ENCODE measurements around the gene C1orf232.

C1orf232 gene

GRCh38 chr1:26175346-26175745, 6.6 kb upstream of the C1orf232 start:
- DNase-seq = no peak

- no peak for DNase-seq
These were observed 2.6 kb upstream of the C1orf232 start, which contains the start of gene ZNF593OS for GRCh38 chr1:26171084-26172072. Gene ZNF593OS (minus strand): TSS chr1:26171832. CDS start chr1:26171661, 171 bp downstream.

DNA sequence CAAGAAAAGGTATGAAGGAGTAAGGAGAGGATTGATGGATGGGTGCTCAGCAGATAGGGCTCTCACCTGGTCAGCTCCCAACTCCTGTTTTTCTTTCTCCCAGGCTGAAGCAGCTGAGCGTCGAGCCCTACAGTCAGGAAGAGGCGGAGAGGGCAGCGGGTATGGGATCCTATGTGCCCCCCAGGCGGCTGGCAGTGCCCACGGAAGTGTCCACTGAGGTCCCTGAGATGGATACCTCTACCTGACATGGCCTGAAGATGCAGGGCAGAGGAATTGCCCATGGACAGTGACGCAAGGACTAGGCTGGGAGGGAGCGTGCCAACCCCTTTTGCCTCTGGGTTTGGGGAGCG, 1.7 kb upstream of the C1orf232 start:
- DNase-seq = no peak

DNA sequence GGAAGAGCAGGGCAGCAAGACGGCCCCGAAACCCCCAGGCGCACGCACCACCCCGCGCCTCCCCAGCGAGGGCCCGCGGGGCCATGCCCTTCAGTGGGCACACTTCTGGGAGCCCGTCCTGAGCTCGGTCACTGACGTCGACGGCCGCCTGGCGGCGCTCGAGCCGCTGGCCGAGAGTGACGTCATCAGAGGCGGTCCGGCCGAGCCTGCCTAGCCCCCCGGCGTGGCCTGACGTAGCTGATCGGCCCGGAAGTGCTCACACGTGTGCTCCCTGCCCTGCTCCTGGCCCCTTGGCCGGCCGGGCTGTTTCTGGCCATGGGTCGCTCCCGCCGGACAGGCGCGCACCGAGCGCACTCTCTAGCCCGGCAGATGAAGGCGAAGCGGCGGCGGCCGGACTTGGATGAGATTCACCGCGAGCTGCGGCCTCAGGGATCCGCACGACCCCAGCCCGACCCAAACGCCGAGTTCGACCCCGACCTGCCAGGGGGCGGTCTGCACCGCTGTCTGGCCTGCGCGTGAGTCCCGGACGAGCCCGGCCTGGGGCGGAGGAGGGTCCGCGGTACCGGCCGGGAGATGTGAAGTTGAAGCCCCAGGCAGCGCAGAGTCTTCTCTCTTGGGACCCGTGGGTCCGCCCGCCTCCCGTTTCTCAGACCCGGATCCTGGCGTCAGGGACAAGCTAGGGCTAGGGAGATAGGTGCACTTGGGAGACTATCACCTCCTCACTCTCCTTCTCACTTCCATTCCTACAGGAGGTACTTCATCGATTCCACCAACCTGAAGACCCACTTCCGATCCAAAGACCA, 1.1 kb upstream of the C1orf232 start, which contains the start of gene ZNF593:
Gene ZNF593 (plus strand): TSS at position 240 of the 803 bp plus-strand sequence. CDS start 76 bp downstream, at position 316.
- DNase-seq = peak; percentile 89

DNA sequence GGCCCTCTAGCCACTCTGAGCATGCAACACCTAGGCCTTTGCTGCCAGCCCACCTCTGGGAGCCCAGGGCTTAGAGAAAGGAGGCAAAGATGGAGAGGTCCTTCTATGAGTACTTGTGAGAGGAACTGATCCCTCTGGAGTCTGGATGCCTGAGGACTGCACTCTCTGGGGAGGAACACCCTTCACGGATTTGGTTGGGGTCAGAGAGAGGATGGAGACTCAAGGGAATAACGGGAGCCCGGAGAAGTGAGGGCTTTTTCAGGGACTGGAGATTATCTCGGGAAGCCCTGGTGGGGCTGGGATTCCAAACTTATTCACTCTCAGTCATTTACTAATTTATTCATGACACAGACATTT, 413 bp upstream of the C1orf232 start:
- no peak for DNase-seq

GRCh38 chr1:26166719-26167281, 2.0 kb downstream of the C1orf232 start:
- DNase-seq = no peak

- no peak for DNase-seq
These were observed 3.6 kb downstream of the C1orf232 start for GRCh38 chr1:26164861-26165842.

DNA sequence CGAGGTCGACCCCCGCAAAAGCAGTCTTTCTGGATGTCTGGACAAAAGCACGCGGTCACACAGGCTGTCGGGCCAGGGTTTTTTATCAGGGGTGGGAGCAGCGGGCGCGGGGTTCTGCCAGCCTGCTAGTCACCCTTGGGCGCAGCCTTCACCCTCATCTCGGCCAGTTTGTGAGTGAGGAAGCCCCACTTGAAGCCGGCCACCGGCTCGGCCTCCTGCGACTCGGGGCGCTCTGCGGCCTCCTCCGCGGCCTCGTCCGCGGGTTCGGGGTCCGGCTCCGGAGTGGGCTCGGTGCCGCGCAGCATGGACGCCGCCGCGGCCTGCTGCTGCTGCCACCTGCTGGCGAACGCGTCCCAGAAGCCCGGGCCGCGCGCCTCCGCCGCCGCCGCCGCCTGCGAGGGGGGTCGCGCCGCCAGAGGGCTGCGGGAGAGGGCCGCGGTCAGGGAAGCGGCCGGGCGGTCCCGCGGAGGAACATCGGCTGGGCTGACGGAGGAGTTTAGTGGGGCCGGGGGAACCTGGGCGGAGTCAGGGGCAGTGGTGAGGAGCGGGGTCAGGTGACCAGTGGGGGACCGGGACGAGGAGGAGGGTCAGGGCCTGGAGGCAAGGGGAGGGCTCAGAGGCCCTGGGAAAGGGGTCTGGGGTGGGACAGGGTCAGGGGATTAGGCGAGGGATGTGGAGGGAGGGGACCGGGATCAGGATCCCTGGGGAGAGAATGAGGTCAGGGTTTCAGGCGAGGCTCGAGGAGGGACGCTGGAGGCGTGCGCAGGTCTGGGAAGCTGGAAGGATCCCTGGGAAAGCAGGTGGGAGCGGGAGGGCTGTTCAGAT, 4.5 kb downstream of the C1orf232 start:
- DNase-seq = peak; percentile 50

DNA sequence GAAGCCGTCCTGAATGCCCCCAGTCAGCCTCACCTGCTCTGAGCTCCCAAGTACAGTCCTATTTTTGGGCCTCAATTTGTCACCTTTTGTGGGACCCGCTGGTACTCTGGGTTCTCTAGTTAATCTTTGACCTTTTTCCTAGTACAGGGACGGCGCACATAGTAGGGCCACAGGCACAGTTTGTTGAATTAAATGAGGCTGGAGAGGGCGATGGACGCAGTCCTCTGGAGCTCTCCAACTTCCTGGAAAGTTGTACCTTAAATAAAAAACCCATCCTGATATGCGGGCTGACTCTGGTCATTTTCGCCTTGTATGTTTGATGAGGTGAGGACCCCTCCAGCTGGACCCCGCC, 5.1 kb downstream of the C1orf232 start:
- DNase-seq = no peak

GRCh38 chr1:26162220-26162709, 6.5 kb downstream of the C1orf232 start:
- no peak for DNase-seq

DNA sequence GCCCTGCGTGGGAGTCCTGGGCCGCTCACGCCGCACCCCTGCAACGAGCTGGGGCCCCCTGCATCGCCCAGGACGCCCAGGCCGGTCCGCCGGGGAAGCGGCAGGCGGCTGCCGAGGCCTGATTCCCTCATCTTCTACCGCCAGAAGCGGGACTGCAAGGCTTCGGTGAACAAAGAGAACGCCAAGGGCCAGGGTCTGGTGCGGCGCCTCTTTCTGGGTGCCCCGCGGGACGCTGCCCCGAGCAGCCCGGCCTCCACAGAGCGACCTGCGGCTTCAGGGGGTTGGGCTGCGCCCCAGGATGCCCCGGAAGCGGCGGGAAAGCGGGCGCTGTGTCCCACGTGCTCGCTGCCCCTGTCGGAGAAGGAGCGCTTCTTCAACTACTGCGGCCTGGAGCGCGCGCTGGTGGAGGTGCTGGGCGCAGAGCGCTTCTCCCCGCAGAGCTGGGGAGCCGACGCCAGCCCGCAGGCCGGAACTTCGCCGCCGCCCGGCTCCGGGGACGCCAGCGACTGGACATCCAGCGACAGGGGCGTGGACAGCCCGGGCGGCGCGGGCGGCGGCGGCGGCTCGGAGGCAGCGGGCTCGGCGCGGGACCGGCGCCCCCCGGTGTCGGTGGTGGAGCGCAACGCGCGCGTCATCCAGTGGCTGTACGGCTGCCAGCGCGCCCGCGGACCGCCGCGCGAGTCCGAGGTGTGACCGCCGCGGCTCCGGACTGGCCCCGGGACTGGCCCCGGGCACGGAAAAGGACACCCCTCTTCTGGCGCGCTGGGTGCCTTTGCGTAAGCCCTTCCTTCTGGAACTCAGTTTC, 7.1 kb downstream of the C1orf232 start:
- peak; percentile 43 for DNase-seq

GRCh38 chr1:26160527-26161414, 8.0 kb downstream of the C1orf232 start:
- DNase-seq = no peak

DNA sequence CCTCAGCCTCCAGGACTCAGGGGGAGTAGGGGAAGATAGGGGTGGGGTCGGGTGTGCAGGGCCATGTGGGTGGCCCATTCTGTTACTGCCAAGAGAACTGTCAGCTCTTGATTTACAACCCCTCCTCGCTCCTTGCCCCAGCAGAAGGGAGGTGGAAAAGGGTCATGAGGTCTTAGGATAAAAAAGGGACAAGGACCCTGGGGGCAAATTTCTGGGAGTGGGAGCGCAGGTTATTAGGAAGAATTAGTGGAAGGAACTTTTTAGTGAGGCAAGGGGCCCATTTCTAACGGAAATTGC, 9.1 kb downstream of the C1orf232 start:
- no peak for DNase-seq

- DNase-seq = no peak
These were observed 9.6 kb downstream of the C1orf232 start, which contains the start of gene FAM110D for GRCh38 chr1:26158908-26159742. Gene FAM110D (plus strand): TSS chr1:26159079. CDS start chr1:26161292, 2,213 bp downstream.

DNA sequence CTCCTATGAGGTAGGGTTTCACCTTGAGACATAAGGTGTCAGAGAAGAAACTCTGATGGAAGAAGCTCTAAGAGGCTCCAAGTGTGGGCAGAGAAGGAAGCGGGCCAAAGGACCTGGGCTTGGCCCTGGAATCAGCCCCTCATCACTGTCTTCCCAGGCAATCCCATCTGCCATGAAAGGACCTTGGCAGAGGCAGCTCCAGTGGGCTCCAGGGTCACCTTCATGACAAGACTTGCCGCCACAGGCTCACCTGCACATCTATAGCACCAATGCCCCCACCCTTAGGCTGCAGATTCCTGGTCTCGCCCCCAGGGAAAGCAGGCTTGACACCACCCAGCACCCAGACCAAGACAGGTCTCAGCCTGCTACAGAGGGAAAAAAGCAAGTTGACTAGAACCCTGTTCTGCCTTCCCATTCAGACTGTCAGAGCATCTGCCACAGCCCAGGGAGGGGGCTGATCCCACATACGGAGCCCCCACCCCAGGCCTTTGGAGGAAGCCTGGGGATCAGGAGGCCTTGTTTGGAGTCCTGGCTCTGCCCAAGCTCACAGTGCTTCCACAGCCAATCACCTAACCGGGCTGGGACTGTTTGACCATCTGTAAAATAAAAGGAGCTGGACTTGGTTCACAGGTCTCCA, 10.4 kb downstream of the C1orf232 start:
- no peak for DNase-seq

DNA sequence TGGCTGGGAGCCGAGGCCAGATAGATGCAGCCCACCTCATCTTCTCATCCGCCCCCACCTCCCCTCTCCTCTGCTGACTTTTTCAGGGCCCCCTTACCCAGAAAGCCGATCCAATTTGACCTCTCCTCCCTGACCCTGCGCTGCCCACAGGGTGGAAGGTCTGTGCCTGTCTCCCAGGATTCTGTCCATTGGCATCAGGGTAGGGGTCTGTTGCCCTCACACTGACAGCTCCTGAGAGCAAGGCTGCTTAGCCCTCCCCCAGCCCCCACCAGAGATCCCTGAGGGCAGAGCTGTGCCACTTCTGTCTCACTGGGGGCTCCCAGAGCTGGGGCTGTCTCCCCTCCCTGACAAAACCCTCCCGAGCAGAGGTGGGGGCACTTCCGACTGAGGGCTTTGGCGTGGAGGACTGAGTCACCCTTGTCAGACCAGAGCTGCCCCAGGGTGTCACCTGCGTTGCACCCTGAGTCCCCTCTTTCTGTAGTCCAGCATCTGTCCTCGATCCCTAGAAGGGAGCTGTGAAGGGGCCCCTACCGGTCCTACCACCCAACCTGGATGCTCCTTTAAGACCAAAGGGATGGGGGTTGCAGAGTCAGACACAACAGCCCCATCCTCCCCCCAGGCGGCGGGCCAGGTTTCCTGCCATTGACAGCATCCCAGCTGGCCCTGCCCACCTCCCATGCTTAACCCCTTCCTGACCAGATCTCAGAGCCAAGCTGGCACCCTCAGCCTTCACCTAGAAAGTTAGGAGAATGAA, 12.3 kb downstream of the C1orf232 start:
- DNase-seq = no peak

Measured in stimulated activated CD4-positive, alpha-beta T cell treated with anti-CD3 and anti-CD28 coated beads, Interleukin-4, amount 100 ng/mL, for 24 hours (primary cell).